Heart left ventricle (tissue), 13 donors: ENCODE measurements around the gene PRPF19.

Experiments
- POLR2A ChIP-seq, 2 donors: fragments of 450-650 bp; IDR thresholded peaks; one replicate each; pipeline ENCODE4 v1.6.1; 2017; ENCODE audit warnings: antibody characterized with exemption in 2 of 2, mild to moderate bottlenecking in 2 of 2, moderate library complexity in 2 of 2
- TF ChIP-seq, protein P1 (sequence below), 12 donors: fragments of 200-600 bp; sonication (generic) in 4 of 12; IDR thresholded peaks; one replicate each; pipeline versions ENCODE4 v1.5.0 to v1.8.0; 2018 to 2022; ENCODE audit warnings: antibody characterized with exemption in 12 of 12, mild to moderate bottlenecking in 5 of 12
- donor health status: ischemic (EF 13 %, LVEDD 7.1; RV severe dilation, severe dysfunction).
- donor health status: DM: no; HTN: yes; CAD: no.
- donor health status: DM: no; HTN: no; CAD: no.
- donor health status: ischemic (EF 25% LVEDD 6.9; RV normal size, moderate dysfunction).
- donor health status: ischemic (EF 25% LVEDD 5.7; RV mildly dilated, moderate dysfunction).
- donor health status: ischemic (EF 35%, LVEDD 5.7; RV mildly dilated, moderate dysfunction).
- donor health status: nonischemic (EF 11% LVEDD 7.7; RV severe dilation, severe dysfunction).
- donor health status: DM: yes; HTN: yes; CAD: no.
- donor health status: PGD.
- donor health status: ischemic (EF 29% LVEDD 5.4; RV normal size, mild dysfunction).
- donor health status: nonischemic (EF 23%, LVEDD 6.1; RV moderate dilation, normal function).

DNA sequence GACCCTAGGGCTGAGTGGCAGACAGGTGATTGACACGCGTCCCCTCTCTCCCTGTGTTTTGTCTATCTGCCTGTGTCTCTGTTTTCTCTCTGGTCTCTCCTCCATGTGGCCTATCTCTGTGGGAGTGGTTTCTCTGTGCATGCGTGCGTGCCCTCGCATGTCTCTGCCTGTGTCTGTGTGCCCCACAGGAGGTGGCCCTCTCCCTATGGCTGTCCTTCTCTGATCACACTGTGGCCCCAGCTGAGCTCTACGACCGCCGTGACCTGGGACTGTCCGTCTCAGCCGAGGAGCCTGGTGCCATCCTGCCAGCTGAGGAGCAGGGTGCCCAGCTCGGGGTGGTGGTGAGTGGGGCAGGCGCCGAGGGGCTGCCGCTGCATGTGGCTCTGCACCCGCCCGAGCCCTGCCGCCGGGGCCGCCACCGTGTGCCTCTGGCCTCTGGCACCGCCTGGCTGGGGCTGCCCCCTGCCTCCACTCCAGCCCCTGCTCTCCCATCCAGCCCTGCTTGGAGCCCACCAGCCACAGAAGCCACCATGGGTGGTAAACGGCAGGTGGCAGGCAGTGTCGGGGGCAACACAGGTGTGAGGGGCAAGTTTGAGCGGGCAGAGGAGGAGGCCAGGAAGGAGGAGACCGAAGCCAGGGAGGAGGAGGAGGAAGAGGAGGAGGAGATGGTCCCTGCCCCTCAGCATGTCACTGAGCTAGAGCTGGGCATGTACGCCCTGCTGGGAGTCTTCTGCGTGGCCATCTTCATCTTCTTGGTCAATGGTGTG is 29.5 kb upstream of the PRPF19 start:
- TF ChIP-seq, protein P1, sequence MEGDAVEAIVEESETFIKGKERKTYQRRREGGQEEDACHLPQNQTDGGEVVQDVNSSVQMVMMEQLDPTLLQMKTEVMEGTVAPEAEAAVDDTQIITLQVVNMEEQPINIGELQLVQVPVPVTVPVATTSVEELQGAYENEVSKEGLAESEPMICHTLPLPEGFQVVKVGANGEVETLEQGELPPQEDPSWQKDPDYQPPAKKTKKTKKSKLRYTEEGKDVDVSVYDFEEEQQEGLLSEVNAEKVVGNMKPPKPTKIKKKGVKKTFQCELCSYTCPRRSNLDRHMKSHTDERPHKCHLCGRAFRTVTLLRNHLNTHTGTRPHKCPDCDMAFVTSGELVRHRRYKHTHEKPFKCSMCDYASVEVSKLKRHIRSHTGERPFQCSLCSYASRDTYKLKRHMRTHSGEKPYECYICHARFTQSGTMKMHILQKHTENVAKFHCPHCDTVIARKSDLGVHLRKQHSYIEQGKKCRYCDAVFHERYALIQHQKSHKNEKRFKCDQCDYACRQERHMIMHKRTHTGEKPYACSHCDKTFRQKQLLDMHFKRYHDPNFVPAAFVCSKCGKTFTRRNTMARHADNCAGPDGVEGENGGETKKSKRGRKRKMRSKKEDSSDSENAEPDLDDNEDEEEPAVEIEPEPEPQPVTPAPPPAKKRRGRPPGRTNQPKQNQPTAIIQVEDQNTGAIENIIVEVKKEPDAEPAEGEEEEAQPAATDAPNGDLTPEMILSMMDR (IDR thresholded peaks at IDR 0.05) = no peak
- no peak for TF ChIP-seq POLR2A (IDR thresholded peaks at IDR 0.05)
